ENCODE measurements around the gene MAPK1. TPM values are rescaled to one million over a fixed set of nuclear protein-coding genes. Genes with fewer than 3 reads are reported as not detected.
A peak's percentile ranks its signal among the peaks of the same experiment; 100 is the strongest.
"Not testable (repeated sequence)": the region's sequence is repeated elsewhere in the genome, so short reads cannot be mapped to it uniquely, and the experiment has no call there.

MAPK1 gene
- total RNA-seq, 4 donors from 2014 or later: 29.0 to 46.8 (median 35.1) TPM

GRCh38 chr22:21816787-21817496 lies 50.5 kb downstream of the MAPK1 start:
- TF ChIP-seq CTCF (IDR thresholded peaks at IDR 0.05): no peak
- DNase-seq (ENCODE audit: low spot score) (no peak), ATAC-seq (ENCODE audit: low FRiP score) (peak; percentile 83)

GRCh38 chr22:21816472-21816786 lies 51.0 kb downstream of the MAPK1 start:
- DNase-seq (ENCODE audit: low spot score) (no peak), ATAC-seq (ENCODE audit: low FRiP score) (no peak)
- no peak for TF ChIP-seq CTCF (IDR thresholded peaks at IDR 0.05)

- ATAC-seq (ENCODE audit: low FRiP score) (no peak), DNase-seq (ENCODE audit: low spot score) (no peak)
- TF ChIP-seq CTCF (IDR thresholded peaks at IDR 0.05): no peak
These were observed 51.5 kb downstream of the MAPK1 start for GRCh38 chr22:21815958-21816357.

GRCh38 chr22:21815357-21815756 lies 52.1 kb downstream of the MAPK1 start:
- no peak for TF ChIP-seq CTCF (IDR thresholded peaks at IDR 0.05)
- ATAC-seq (ENCODE audit: low FRiP score) (no peak), DNase-seq (ENCODE audit: low spot score) (no peak)

- TF ChIP-seq CTCF (IDR thresholded peaks at IDR 0.05): no peak
- ATAC-seq (ENCODE audit: low FRiP score): no peak
These were observed 55.5 kb downstream of the MAPK1 start for GRCh38 chr22:21811982-21812381.

GRCh38 chr22:21807544-21808529 lies 59.6 kb downstream of the MAPK1 start:
- no peak for DNase-seq (ENCODE audit: low spot score)
- no peak for TF ChIP-seq CTCF (IDR thresholded peaks at IDR 0.05)
- ATAC-seq (ENCODE audit: low FRiP score): no peak

More at GRCh38 chr22:21811982-21812381, 55.5 kb downstream of the MAPK1 start:
- no peak for DNase-seq (ENCODE audit: low spot score)

- not testable (repeated sequence) for ATAC-seq (ENCODE audit: low FRiP score); DNase-seq (ENCODE audit: low spot score)
These were observed 62.1 kb downstream of the MAPK1 start for GRCh38 chr22:21805325-21805724.

Measured in omental fat pad (tissue), 4 donors.